HG02870 (cell line): ENCODE results near the gene ARID1B.
A peak's percentile ranks its signal among the peaks of the same experiment; 100 is the strongest.
"Not testable (repeated sequence)": the region's sequence is repeated elsewhere in the genome, so short reads cannot be mapped to it uniquely, and the experiment has no call there.

Experiments used
- ATAC-seq: cut with Tn5 transposase; IDR thresholded peaks from one replicate; pipeline ENCODE4 v1.9.1; 2021; ENCODE audit warnings: mild to moderate bottlenecking, moderate library complexity; ENCODE audit not compliant: unreplicated experiment

Gene ARID1B

GRCh38 chr6:157036245-157036711 lies 259.1 kb downstream of the ARID1B start:
- no peak for ATAC-seq

GRCh38 chr6:157037165-157037564 lies 260.0 kb downstream of the ARID1B start:
- no peak for ATAC-seq

DNA sequence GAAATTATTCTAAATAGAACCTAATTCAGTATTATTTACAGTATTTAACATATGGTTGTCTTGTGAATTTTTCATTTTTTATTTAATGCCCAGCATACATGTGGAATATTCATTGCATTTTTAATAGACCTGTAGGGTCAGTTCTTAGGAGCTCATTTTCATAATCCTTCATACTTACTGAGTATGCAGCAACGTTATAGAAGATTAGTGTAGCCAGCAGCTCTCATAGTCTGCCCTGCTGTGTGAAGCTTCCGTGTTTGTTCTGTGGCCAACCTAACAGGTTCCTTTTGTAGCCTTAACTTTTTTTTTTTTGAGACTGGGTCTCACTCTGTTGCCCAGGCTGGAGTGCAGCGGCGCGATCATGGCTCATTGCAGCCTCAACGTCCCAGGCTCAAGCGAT lies 261.4 kb downstream of the ARID1B start:
- no peak for ATAC-seq

DNA sequence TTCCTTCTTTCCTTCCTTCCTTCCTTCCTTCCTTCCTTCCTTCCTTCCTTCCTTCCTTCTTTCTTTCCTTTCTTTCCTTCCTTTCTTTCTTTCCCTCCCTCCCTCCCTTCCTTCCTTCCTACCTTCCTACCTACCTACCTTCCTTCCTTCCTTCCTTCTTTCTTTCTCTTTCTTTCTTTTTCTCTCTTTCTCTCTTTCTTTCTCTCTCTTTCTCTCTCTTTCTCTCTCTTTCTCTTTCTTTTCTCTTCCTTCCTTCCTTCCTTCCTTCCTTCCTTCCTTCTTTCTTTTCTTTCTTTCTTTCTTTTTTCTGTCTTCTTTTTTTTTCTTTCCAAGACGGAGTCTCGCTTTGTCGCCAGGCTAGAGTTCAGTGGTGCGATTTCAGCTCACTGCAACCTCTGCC lies 262.5 kb downstream of the ARID1B start:
- not testable (repeated sequence) for ATAC-seq

DNA sequence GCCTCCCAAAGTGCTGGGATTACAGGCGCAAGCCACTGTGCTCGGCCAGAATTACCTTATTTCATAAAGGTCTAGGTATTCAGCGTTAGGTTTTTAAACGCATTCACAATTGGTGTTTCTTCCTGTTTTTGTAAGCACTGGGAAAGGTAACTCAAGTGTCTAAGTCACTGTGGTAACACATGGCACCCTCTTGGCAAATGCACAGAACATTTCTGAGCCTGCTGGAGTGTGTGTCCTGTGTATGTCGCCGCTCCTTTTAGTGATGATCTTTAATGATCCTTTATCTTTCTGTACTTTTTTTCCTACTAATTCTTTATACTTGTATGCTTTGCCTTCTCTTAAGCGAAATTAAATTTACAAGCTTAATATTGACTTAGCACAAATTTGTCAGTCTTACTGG lies 263.0 kb downstream of the ARID1B start:
- no peak for ATAC-seq

DNA sequence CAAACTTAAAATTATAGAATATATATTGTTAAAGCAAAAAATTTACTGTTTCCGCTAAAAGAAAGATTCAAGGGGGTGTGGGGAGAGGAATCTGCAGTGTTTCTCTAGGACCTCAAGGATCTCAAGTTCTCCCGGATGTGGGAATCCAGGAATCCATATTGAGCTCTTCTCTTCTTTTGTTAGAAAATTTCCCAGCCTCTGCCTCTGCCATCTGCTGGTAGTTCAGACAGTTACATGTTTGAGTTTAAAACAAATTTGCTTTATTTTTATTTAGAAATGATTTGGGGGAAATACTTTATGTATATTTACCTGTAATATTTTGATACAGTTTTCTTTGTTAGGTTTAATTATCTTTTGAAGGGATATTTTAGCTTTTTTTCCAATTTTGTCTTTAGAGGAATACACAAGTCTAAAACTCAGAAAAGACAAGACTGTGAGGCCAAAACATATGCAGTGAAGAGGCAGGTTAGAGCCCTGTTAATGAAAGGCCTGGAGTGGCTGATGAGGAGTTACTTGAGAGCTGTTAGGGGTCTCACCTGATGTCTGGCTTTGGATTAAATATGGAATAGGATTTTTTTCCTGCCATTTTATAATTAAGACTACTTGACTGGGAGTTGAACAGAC lies 268.8 kb downstream of the ARID1B start:
- no peak for ATAC-seq

DNA sequence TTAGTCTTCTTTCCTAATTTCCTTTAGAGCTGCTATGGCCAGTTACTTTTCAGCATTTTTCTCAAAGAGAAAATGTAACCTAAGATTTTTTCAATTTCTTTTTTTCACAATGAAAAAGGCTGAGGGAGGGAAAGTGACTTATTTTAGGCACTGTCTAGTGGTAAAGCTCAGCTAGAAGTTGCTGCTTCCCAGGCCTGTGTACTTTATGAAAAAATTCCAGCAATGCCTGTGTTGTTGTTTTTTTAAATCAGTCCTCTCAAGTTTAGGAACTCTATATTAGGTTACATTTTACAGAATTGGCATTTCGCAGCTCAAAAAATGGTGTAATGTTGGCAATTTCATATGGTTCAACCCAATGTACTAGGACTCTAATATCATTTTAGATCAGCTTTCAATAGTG lies 269.6 kb downstream of the ARID1B start:
- no peak for ATAC-seq

DNA sequence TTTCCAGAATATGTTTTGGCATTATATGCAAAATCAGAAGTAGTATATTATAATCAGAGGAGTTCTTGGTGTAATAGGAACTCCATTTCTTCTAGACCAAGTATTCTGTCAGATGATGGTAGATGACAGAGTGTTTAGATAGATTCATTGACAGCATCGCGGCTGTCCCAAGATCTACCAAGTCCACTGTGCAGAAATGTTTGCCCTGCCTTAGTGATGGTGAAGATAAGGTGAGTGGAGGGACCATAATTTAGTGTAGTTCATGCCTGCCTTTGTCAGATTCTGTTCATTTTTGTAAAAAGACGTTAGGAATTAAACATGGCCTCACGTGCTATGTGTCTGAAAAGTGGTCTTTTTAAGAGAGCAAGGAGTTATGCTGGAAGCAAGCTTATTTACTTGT lies 270.1 kb downstream of the ARID1B start:
- no peak for ATAC-seq

DNA sequence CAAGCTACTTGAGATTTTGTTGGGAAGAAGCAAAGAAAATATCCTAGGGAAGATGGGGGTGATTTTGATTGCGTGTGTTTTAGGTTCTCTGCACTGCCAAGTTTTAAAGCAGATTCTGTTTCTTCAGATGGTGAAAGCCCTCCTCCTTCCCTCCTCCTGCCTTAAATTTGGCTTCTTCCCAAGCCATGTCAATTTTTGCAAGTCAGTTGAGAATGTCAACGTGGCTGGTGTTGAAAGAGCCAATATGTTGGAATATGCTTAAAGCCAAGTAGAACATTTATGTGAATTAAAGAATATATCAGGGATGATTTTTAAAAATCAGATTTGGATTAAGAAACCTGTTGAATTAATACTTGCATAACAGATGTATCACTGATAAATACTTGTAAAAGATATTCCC lies 270.8 kb downstream of the ARID1B start:
- no peak for ATAC-seq

DNA sequence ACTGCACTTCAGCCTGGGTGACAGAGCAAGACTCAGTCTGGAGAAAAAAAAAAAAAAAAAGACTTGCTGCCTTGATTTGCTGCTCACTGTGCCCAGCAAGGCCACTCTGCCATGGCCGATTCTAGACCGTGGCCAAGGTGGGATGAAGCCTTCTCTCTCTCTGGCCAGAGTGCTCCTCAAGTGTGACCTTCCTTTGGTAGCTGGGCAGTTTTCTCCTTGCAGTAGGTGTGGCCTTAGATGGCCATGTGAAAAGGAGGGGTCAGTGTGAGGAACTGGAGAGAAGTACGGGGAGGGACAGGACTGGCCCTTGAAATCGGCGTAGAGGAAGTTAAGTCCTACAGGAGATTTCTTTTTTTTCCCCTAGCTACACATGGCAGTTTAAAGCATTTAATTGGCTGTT lies 272.0 kb downstream of the ARID1B start:
- no peak for ATAC-seq

DNA sequence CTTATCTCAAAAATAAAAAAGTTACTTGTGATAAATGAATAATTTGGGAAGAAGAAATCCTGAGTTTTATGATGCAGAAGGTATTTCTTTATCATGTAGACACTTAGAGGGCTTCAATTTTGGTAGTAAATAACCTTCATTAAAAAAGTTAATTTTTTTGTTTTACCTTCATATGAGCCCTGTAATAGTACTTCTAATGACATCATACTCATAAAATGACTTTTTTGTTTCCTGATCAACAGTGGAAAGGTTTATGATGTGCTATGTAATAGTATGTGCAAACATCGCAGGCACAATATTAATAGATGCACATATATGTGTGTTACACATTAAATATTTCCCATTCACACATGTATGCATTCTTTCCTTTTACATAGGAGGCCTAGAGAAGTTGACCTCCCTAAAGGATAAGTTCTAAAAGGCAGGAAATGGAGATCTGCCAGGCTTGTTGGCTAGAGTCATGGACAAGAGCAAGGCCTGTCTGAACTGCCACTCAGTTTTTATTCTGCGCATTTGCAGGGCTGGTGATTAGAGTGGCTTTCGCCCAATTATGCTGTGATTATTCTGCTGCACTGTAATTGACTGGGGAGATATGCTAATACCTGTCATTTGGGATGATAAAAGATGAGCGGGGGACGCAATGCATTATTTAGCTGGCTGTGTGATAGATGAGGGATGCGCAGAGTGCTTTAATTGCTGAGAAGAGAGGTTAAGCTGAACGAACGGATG lies 273.5 kb downstream of the ARID1B start:
- no peak for ATAC-seq

DNA sequence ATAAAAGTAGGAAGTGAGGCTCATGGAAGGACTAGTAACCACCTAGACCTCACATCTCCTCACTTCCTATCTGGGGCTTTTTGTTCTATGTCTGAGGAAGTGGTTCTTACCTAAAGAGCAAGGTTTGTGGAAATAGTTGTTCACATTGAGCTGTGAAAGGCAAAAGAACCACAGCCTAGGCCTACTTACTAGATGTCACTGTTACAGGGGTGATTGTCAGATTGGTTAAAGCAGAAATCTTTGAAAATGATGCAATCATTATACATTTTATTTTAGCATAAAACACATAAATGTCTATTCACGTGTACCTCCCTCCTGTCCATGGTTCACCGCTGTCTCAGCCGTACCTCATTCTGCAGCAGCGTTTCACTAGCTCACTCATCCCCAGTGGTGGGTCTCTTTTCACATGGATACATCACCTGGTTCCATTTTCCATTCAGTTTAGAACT lies 277.4 kb downstream of the ARID1B start:
- ATAC-seq, result peak; percentile 45

DNA sequence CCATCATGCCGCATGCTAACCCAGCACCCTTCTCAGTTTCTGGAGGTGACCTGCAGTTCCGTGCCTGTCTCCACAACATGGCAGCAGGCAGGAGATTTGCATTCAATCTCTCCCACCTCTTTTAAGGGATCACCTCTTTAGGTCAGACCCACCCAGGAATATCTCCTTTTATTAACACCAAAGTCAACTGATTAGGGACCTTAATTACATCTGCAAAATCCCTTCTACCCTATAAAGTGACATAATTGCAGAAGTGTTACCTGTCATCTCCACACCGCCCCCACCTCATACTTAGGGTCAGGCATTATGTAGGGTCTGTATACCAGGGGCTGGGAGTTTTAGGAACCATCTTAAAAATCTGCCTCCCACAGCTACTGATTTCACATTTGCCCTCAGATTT lies 278.7 kb downstream of the ARID1B start:
- no peak for ATAC-seq

- peak; percentile 70 for ATAC-seq
Measured at GRCh38 chr6:157056275-157056674, 279.1 kb downstream of the ARID1B start.

DNA sequence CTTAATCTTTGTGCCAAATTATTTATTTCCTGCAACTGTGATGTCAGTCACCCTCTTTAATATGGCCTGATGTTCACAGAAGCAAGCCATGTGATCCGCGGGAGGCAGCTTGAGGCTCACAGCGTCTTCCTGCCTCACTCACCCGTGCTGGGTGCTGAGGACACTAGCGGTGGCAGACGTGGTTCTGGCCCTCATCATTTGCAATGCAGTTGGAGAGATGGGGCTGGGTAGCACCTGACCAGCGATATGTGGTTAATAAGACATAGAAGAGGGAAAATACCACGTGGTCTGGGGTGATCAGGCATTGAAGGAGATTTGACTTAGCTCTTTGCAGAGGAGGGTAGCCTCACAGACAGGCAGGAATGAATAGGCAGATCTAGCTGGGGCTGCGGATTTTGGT lies 281.4 kb downstream of the ARID1B start:
- ATAC-seq, result no peak

DNA sequence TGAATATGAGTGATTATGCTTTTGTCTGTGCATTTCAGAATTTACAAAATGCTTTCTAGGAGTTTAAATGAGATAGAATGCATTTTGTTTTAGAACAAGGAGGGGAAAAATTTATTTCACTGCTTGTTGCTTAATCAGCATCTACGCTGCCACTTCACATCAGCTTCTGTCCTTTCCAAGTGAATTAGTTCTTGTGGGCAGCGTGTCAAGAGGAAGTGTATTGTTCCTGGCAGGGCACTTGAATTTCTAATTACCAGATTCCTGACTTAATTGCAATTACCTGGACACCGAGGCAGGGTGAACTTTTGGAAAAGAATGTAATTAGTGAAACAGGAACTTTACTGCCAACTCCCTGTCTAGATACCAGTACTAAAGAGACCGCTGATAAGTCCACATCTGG lies 282.6 kb downstream of the ARID1B start:
- no peak for ATAC-seq

DNA sequence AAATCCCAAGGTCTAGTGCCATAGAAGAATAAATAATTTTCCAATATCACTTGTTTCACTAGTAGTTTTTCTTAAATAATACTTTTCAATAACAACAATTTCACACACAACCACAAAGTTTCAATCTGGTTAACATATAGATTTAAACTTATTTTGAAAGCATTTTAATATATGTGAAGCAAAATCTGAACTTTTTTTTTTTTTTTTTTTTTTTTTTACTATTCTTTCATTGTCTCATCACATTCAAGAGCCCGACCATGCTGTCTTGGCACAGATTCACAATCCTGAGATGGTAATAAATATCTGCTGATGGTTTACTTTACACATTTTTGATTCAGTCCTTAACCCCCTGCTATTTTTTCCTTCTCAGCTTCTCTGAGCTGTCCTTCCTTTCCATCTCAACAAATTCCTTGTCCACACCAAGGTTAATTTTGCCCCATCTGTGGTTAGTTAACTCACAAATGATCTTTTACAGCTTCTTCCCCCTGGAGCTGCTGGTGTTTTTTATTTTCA lies 283.3 kb downstream of the ARID1B start:
- no peak for ATAC-seq

DNA sequence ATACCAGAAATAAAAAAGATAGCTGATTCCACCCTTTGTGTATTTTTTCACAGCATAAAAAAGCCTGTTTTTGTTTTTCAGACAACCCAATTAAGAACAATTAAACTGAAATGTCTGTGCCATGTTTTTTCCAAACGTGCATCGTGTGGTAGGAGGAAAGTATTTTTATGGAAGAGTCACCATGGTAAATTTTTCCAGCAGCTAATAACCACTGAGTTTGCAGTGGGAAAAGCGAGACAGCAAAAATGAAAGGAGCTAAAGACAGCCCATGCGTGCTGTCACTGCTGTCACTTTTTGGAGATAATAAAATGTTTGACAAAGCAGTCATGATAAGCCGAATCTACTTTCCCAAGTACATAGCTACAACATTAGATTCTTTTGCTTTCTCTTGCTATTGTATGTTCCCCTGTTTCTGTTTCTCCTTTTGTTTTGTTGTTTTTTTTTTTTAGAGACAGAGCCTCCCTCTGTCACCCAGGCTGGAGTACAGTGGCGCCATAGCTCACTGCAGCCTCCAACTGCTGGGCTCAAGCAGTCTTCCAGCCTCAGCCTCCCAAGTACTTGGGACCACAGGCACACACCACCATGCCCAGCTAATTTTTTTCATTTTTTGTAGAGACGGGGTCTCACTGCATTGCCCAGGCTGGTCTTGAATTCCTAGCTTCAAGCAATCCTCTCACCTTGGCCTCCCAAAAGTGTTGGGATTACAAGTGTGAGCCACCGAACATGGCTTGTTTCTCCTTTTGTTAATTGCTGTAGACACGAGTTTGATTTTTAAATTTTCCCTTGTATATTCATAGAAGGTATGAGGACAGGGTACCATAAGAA lies 284.8 kb downstream of the ARID1B start:
- ATAC-seq, result no peak

GRCh38 chr6:157063176-157063905 lies 286.2 kb downstream of the ARID1B start:
- ATAC-seq, result no peak

DNA sequence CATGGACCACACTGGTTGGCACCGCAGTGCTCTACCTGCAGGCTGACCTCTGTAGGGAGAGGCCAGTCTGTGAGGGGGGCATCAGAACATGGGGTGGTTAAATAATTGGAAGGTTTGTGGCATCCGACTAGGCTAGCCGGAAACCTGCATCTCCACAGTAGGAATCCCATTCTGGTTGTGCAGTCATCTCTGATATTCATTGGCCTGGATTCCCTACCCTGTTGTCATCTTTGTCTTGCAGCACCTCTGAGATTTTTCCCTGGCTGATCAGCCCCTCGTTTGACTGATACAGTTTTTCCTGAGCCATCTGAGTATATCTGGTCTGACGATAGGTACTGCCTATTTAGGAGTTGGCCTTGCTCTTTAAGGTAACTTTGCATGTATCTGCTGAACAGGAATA lies 286.7 kb downstream of the ARID1B start:
- no peak for ATAC-seq

- no peak for ATAC-seq
Measured at GRCh38 chr6:157064502-157064901, 287.3 kb downstream of the ARID1B start.
